Measurements from ENCODE around the gene DEK.
"Not testable (repeated sequence)": the region's sequence is repeated elsewhere in the genome, so short reads cannot be mapped to it uniquely, and the experiment has no call there.

The DEK gene

GRCh38 chr6:18264219-18264922, at the start of gene DEK:
TSS of gene DEK (minus strand) at chr6:18264530. CDS start at chr6:18263987, 543 bp downstream.
- DNase-seq (ENCODE audit: low read depth), result peak; percentile 61

GRCh38 chr6:18312368-18312767, 48.0 kb upstream of the DEK start:
- DNase-seq (ENCODE audit: low read depth), result no peak

- DNase-seq (ENCODE audit: low read depth), result not testable (repeated sequence)
Observed at GRCh38 chr6:18310010-18310409, 45.7 kb upstream of the DEK start.

GRCh38 chr6:18309046-18309445, 44.7 kb upstream of the DEK start:
- no peak for DNase-seq (ENCODE audit: low read depth)

GRCh38 chr6:18308070-18308735, 43.9 kb upstream of the DEK start:
- no peak for DNase-seq (ENCODE audit: low read depth)

- peak; percentile 3 for DNase-seq (ENCODE audit: low read depth)
Observed at GRCh38 chr6:18306977-18307376, 42.6 kb upstream of the DEK start.

- peak; percentile 8 for DNase-seq (ENCODE audit: low read depth)
Observed at GRCh38 chr6:18302561-18303439, 38.5 kb upstream of the DEK start.

- no peak for DNase-seq (ENCODE audit: low read depth)
Observed at GRCh38 chr6:18293076-18293904, 29.0 kb upstream of the DEK start.

- no peak for DNase-seq (ENCODE audit: low read depth)
Observed at GRCh38 chr6:18289283-18289682, 25.0 kb upstream of the DEK start.

GRCh38 chr6:18284261-18284660, 19.9 kb upstream of the DEK start:
- no peak for DNase-seq (ENCODE audit: low read depth)

GRCh38 chr6:18281564-18281963, 17.2 kb upstream of the DEK start:
- DNase-seq (ENCODE audit: low read depth), result no peak

GRCh38 chr6:18280084-18280483, 15.8 kb upstream of the DEK start:
- DNase-seq (ENCODE audit: low read depth), result no peak

- DNase-seq (ENCODE audit: low read depth), result no peak
Observed at GRCh38 chr6:18279422-18279821, 15.1 kb upstream of the DEK start.

- no peak for DNase-seq (ENCODE audit: low read depth)
Observed at GRCh38 chr6:18277237-18278006, 13.1 kb upstream of the DEK start.

- DNase-seq (ENCODE audit: low read depth), result no peak
Observed at GRCh38 chr6:18276610-18277236, 12.4 kb upstream of the DEK start.

- no peak for DNase-seq (ENCODE audit: low read depth)
Observed at GRCh38 chr6:18270216-18270615, 5.9 kb upstream of the DEK start.

GRCh38 chr6:18269717-18270116, 5.4 kb upstream of the DEK start:
- no peak for DNase-seq (ENCODE audit: low read depth)

- no peak for DNase-seq (ENCODE audit: low read depth)
Observed at GRCh38 chr6:18269253-18269652, 4.9 kb upstream of the DEK start.

- no peak for DNase-seq (ENCODE audit: low read depth)
Observed at GRCh38 chr6:18268066-18268465, 3.7 kb upstream of the DEK start.

- no peak for DNase-seq (ENCODE audit: low read depth)
Observed at GRCh38 chr6:18266523-18266912, 2.2 kb upstream of the DEK start.
